HCT116 (cell line): ENCODE data around the gene CCDC85B. TPM values are rescaled to one million over a fixed set of nuclear protein-coding genes. Genes with fewer than 3 reads are reported as not detected.

Experiments used
- ATAC-seq: fragments of 200-7000 bp; cut with Tn5 transposase; 2 replicates; pipeline ENCODE4 v1.9.1; 2020; ENCODE audit warnings: mild to moderate bottlenecking, moderate library complexity
- BruUV-seq: library from RNA; stranded (reverse); fragments of 400-500 nt; replicated peaks from 2 replicates; lab custom pipeline; 2021; lab: Mats Ljungman, UMichigan
- CTCF ChIA-PET: fragments of 300-600 bp; sonication (Branson Sonifier 250); formaldehyde crosslinking; loops from one replicate; lab custom pipeline; 2021; ENCODE audit warnings: antibody characterized with exemption; lab: Charles Lee
- POLR2A ChIA-PET: fragments of 300-600, 350-600 bp; sonication (Branson Sonifier 250); formaldehyde crosslinking; loops from one replicate; lab custom pipeline; 2021; ENCODE audit warnings: antibody characterized with exemption; lab: Charles Lee
- RAD21 ChIA-PET, 2 experiments: fragments of 300-600 bp; sonication (Branson Sonifier 250); formaldehyde crosslinking; loops; one replicate each; lab custom pipeline; 2023; ENCODE audit warnings: low total read pairs in 2 of 2; ENCODE audit not compliant: uncharacterized antibody in 2 of 2, unreplicated experiment in 2 of 2, low non-redundant PET in 1 of 2; lab: Charles Lee
- DNase-seq: peaks from one replicate; pipeline ENCODE4 v3.0.0-alpha.2; 2010; ENCODE audit warnings: low read depth, low spot score
- H2AFZ ChIP-seq: fragments of 200-600 bp; shearing (Covaris generic), sonication (generic); 2 replicates; pipeline ENCODE4 v1.6.1; 2017; ENCODE audit warnings: low read depth, mixed run types, mixed read lengths, antibody characterized with exemption, low read length; ENCODE audit not compliant: poor library complexity, severe bottlenecking
- H3K27ac ChIP-seq: 2 replicates; pipeline ENCODE4 v1.5.1; 2012; ENCODE audit warnings: low read depth, low read length
- H3K27me3 ChIP-seq: fragments of 200-600 bp; sonication (generic); 2 replicates; pipeline ENCODE4 v1.6.1; 2016; ENCODE audit warnings: mixed run types, low read length, mixed read lengths; ENCODE audit not compliant: insufficient read depth
- H3K36me3 ChIP-seq, 2 experiments: fragments of 200-500 bp in 1 of 2; fragments of 200-600 bp in 1 of 2; sonication (Bioruptor generic) in 1 of 2; sonication (generic) in 1 of 2; 2 replicates each; pipeline versions ENCODE4 v1.5.1 to v1.6.1; 2014 to 2016; ENCODE audit warnings: low read length in 2 of 2, inconsistent platforms in 1 of 2, mixed read lengths in 1 of 2, mixed run types in 1 of 2; ENCODE audit not compliant: insufficient read depth in 2 of 2, control insufficient read depth in 1 of 2
- H3K4me1 ChIP-seq, 2 experiments: fragments of 200-600 bp in 1 of 2; sonication (generic) in 1 of 2; 2 replicates each; pipeline versions ENCODE4 v1.5.1 to v1.6.1; 2012 to 2017; ENCODE audit warnings: low read length in 2 of 2, inconsistent platforms in 1 of 2, mild to moderate bottlenecking in 1 of 2, mixed read lengths in 1 of 2, mixed run types in 1 of 2, moderate library complexity in 1 of 2; ENCODE audit not compliant: insufficient read depth in 2 of 2, control insufficient read depth in 1 of 2
- H3K4me2 ChIP-seq: fragments of 200-600 bp; sonication (generic); 2 replicates; pipeline ENCODE4 v1.6.1; 2017; ENCODE audit warnings: mixed run types, low read length, mixed read lengths
- H3K4me3 ChIP-seq, 2 experiments: fragments of 200-600 bp in 1 of 2; sonication (generic) in 1 of 2; replicated peaks in 1 of 2; 2 replicates each; pipeline ENCODE4 v1.5.1; 2011 to 2016; ENCODE audit warnings: low read length in 2 of 2, control low read depth in 1 of 2, low read depth in 1 of 2, mild to moderate bottlenecking in 1 of 2, mixed read lengths in 1 of 2, mixed run types in 1 of 2
- H3K79me2 ChIP-seq: fragments of 200-600 bp; sonication (generic); 2 replicates; pipeline ENCODE4 v1.6.1; 2017; ENCODE audit warnings: mild to moderate bottlenecking, mixed run types, low read length, moderate library complexity, mixed read lengths; ENCODE audit not compliant: insufficient read depth
- H3K9ac ChIP-seq: fragments of 200-600 bp; sonication (generic); 2 replicates; pipeline ENCODE4 v1.6.1; 2016; ENCODE audit warnings: low read length, mixed read lengths
- H3K9me2 ChIP-seq: fragments of 200-600 bp; sonication (generic), shearing (Covaris generic); 2 replicates; pipeline ENCODE4 v1.6.1; 2017; ENCODE audit warnings: mixed run types, mild to moderate bottlenecking, moderate library complexity; ENCODE audit not compliant: insufficient read depth
- H3K9me3 ChIP-seq, 2 experiments: fragments of 200-500 bp in 1 of 2; fragments of 200-600 bp in 1 of 2; sonication (Bioruptor generic) in 1 of 2; sonication (generic) in 1 of 2; 2 replicates each; pipeline ENCODE4 v1.6.1; 2014 to 2017; ENCODE audit warnings: low read length in 2 of 2, mixed read lengths in 2 of 2, inconsistent platforms in 1 of 2, low read depth in 1 of 2, mild to moderate bottlenecking in 1 of 2, mixed run types in 1 of 2, moderate library complexity in 1 of 2; ENCODE audit not compliant: control insufficient read depth in 1 of 2, insufficient read depth in 1 of 2
- H4K20me1 ChIP-seq: fragments of 200-600 bp; sonication (generic), shearing (Covaris generic); 2 replicates; pipeline ENCODE4 v1.6.1; 2017; ENCODE audit warnings: mixed run types, mild to moderate bottlenecking, moderate library complexity; ENCODE audit not compliant: insufficient read depth
- ATF3 ChIP-seq: IDR thresholded peaks from 2 replicates; pipeline ENCODE4 v1.6.1; 2012
- CBX3 ChIP-seq: IDR thresholded peaks from 2 replicates; pipeline ENCODE4 v1.6.1; 2012; ENCODE audit warnings: low read depth
- CEBPB ChIP-seq: IDR thresholded peaks from 2 replicates; pipeline ENCODE4 v1.6.1; 2012; ENCODE audit warnings: low read depth
- CTCF ChIP-seq, 3 experiments: fragments of 200-600 bp in 1 of 3; sonication (generic) in 1 of 3; IDR thresholded peaks in 2 of 3; conservative IDR thresholded peaks in 1 of 3; 2 replicates each; pipeline ENCODE4 v1.5.1; 2012 to 2017; ENCODE audit warnings: low read depth in 2 of 3, low read length in 2 of 3, antibody characterized with exemption in 1 of 3, borderline replicate concordance in 1 of 3, control low read depth in 1 of 3, mild to moderate bottlenecking in 1 of 3, mixed read lengths in 1 of 3, mixed run types in 1 of 3, moderate library complexity in 1 of 3; ENCODE audit not compliant: insufficient read depth in 1 of 3
- EGR1 ChIP-seq: IDR thresholded peaks from 2 replicates; pipeline ENCODE4 v1.6.1; 2012; ENCODE audit warnings: low read depth
- ELF1 ChIP-seq: IDR thresholded peaks from 2 replicates; pipeline ENCODE4 v1.6.1; 2012; ENCODE audit warnings: low read depth, borderline replicate concordance
- EZH2 ChIP-seq: fragments of 200-600 bp; sonication (generic); IDR thresholded peaks from 2 replicates; pipeline ENCODE4 v1.6.1; 2017; ENCODE audit warnings: antibody characterized with exemption, mixed run types
- JUND ChIP-seq: IDR thresholded peaks from 2 replicates; pipeline ENCODE4 v1.6.1; 2012
- MAX ChIP-seq: IDR thresholded peaks from 2 replicates; pipeline ENCODE4 v1.6.1; 2012
- POLR2AphosphoS5 ChIP-seq: IDR thresholded peaks from 2 replicates; pipeline ENCODE4 v1.6.1; 2011; ENCODE audit warnings: mild to moderate bottlenecking, low read depth, low read length, moderate library complexity
- RAD21 ChIP-seq: IDR thresholded peaks from 2 replicates; pipeline ENCODE4 v1.6.1; 2012; ENCODE audit warnings: low read depth, mild to moderate bottlenecking
- SP1 ChIP-seq: IDR thresholded peaks from 2 replicates; pipeline ENCODE4 v1.6.1; 2012; ENCODE audit warnings: low read depth
- TCF7L2 ChIP-seq: IDR thresholded peaks from 2 replicates; pipeline ENCODE4 v1.7.0; 2011; ENCODE audit warnings: borderline replicate concordance, inconsistent platforms; ENCODE audit not compliant: insufficient read depth, insufficient read length; ENCODE audit errors: extremely low read depth
- YY1 ChIP-seq: IDR thresholded peaks from 2 replicates; pipeline ENCODE4 v1.6.1; 2011; ENCODE audit warnings: low read length, low read depth, moderate library complexity, mild to moderate bottlenecking; ENCODE audit not compliant: insufficient replicate concordance; ENCODE audit errors: extremely low read depth
- ZNF274 ChIP-seq: fragments of 200-500 bp; sonication (Bioruptor generic); IDR thresholded peaks from 2 replicates; pipeline ENCODE4 v1.6.1; 2014; ENCODE audit warnings: mild to moderate bottlenecking, low read depth, low read length, inconsistent platforms
- intact Hi-C: fragments of 100-400 bp; cut with micrococcal nuclease; formaldehyde crosslinking; loops from 2 replicates; pipeline ENCODE4 v1.10.0; 2022
- total RNA-seq: library from RNA; stranded (reverse); gene quantifications from one replicate; pipeline ENCODE4 v1.2.1, GENCODE V29; 2021; ENCODE audit not compliant: unreplicated experiment

Gene CCDC85B
- total RNA-seq, 1 experiment from 2014 or later, result 84.3 TPM

GRCh38 chr11:65868076-65868667 is 22.3 kb upstream of the CCDC85B start:
- Histone ChIP-seq H3K36me3 (peaks cover 7 to 12% of the 10 kb centered on the region in 2 experiments; a peak in 3 of 4 replicates), H2AFZ (no peak overlapping the region), H3K79me2 (0 out of 2 replicates have a peak, but pooled peaks cover under 1% of the 10 kb centered on the region)
- CTCF ChIA-PET, result interaction anchor here (2.1 kb wide), 1 partner anchor 9 kb away, joined by 12 read pairs; the partner anchor contains the start of gene MUS81
- TSS peak; percentile 2 for BruUV-seq
- ATAC-seq, result 0 out of 2 replicates have a peak, but pooled peaks have one; percentile 20
- 0 out of 2 replicates have a peak, but pooled peaks have one; percentile 12 for TF ChIP-seq POLR2AphosphoS5
- TF ChIP-seq TCF7L2, result no peak
- TF ChIP-seq, all 23 proteins: peak for 1
- POLR2A ChIA-PET, result interaction anchor here (1.1 to 4.8 kb wide), 3 partner anchors 8 to 22 kb away, joined by 5 to 36 read pairs (median 5); partner anchors contain the start of genes CCDC85B, CFL1 and MUS81
- no peak overlapping the region for H3K4me3 ChIP-seq
- DNase-seq, result no peak
- H3K4me2 ChIP-seq, result no peak overlapping the region
- RAD21 ChIA-PET, result interaction anchor here in 1 of 2 experiments (0.5 kb wide), 1 partner anchor 50 kb away, joined by 3 read pairs; no protein-coding TSS in a partner anchor
- no peak overlapping the region for H3K9ac ChIP-seq
- H3K27me3 ChIP-seq, result no peaks in the 10 kb centered on the region
- peaks cover 3 to 4% of the 10 kb centered on the region in 2 experiments; a peak in 2 of 4 replicates for H3K4me1 ChIP-seq
- intact Hi-C loops, result no loop called here
- no peaks in the 10 kb centered on the region for H3K9me3 ChIP-seq
- no peak overlapping the region for H3K27ac ChIP-seq
- no peaks in the 10 kb centered on the region for H3K9me2 ChIP-seq
- no peaks in the 10 kb centered on the region for H4K20me1 ChIP-seq

- Histone ChIP-seq H3K4me1 (peaks cover 6 to 10% of the 10 kb centered on the region in 2 experiments; a peak in 3 of 4 replicates), H3K27ac (no peak overlapping the region), H3K9me3 (no peaks in the 10 kb centered on the region), H3K27me3 (no peaks in the 10 kb centered on the region), H3K9me2 (no peaks in the 10 kb centered on the region), H3K4me3 (no peak overlapping the region), H4K20me1 (no peaks in the 10 kb centered on the region), H3K9ac (no peak overlapping the region), H3K79me2 (no peaks in the 10 kb centered on the region), H2AFZ (no peak overlapping the region), H3K4me2 (no peak overlapping the region), H3K36me3 (peaks cover 5 to 11% of the 10 kb centered on the region in 2 experiments; a peak in 3 of 4 replicates)
- ChIA-PET RAD21 (interaction anchor here in 1 of 2 experiments (0.5 kb wide), 1 partner anchor 51 kb away, joined by 3 read pairs; no protein-coding TSS in a partner anchor), POLR2A (interaction anchor here (1.1 to 4.8 kb wide), 3 partner anchors 9 to 21 kb away, joined by 5 to 36 read pairs (median 5); partner anchors contain the start of genes CCDC85B, CFL1 and MUS81), CTCF (interaction anchor here (2.1 kb wide), 1 partner anchor 9 kb away, joined by 12 read pairs; the partner anchor contains the start of gene MUS81)
- ATAC-seq, result no peak
- intact Hi-C loops, result no loop called here
- DNase-seq, result no peak
- no TSS peak for BruUV-seq
- TF ChIP-seq CBX3 (no peak), JUND (no peak), TCF7L2 (no peak), EZH2 (no peak), RAD21 (no peak), CTCF (IDR thresholded peaks at IDR 0.05 in 2 of 3, conservative IDR thresholded peaks at IDR 0.05 in 1 of 3; ENCODE audit: borderline replicate concordance in 1 of 3, insufficient read depth in 1 of 3, low read depth in 2 of 3, low read length in 2 of 3) (no peak), ZNF274 (no peak), ELF1 (no peak), SP1 (no peak), ATF3 (no peak), EGR1 (no peak), YY1 (no peak), MAX (no peak), CEBPB (no peak)
Measured at GRCh38 chr11:65868907-65869306, 21.6 kb upstream of the CCDC85B start.
